Stomach (tissue), 9 donors: ENCODE data around the gene MANEA. TPM values are rescaled to one million over a fixed set of nuclear protein-coding genes. Genes with fewer than 3 reads are reported as not detected.

Experiments
- DNase-seq, 2 donors: peaks; one replicate each; pipeline versions ENCODE4 v3.0.0 to v3.0.0-alpha.2; 2013 to 2019
- H3K27ac ChIP-seq, 5 donors: fragments of 200-600 bp in 4 of 5; sonication (generic) in 4 of 5; one replicate each; pipeline ENCODE4 v1.5.1; 2013 to 2019; ENCODE audit warnings: mild to moderate bottlenecking in 1 of 5, moderate library complexity in 1 of 5
- H3K27me3 ChIP-seq, 3 donors: fragments of 200-600 bp; sonication (generic); one replicate each; pipeline ENCODE4 v1.5.1; 2017 to 2019; ENCODE audit warnings: mixed run types in 1 of 3
- H3K36me3 ChIP-seq, 4 donors: fragments of 200-600 bp; sonication (generic); 1 replicate in 3 of 4; 2 replicates in 1 of 4; pipeline ENCODE4 v1.5.1; 2016 to 2019
- H3K4me1 ChIP-seq, 4 donors: fragments of 200-600 bp; sonication (generic); one replicate each; pipeline ENCODE4 v1.5.1; 2016 to 2019
- H3K4me3 ChIP-seq, 4 donors: fragments of 200-600 bp; sonication (generic) in 3 of 4; one replicate each; pipeline ENCODE4 v1.5.1; 2016 to 2019; ENCODE audit warnings: mild to moderate bottlenecking in 1 of 4
- H3K9me3 ChIP-seq, 4 donors: fragments of 200-600 bp; sonication (generic); one replicate each; pipeline ENCODE4 v1.5.1; 2016 to 2019
- CTCF ChIP-seq, 7 experiments: fragments of 450-650 bp in 4 of 7; fragments of 200-600 bp in 3 of 7; sonication (generic) in 3 of 7; IDR thresholded peaks; one replicate each; pipeline ENCODE4 v1.5.1; 2016 to 2019; ENCODE audit warnings: antibody characterized with exemption in 7 of 7, control low read depth in 2 of 7, mild to moderate bottlenecking in 1 of 7
- EP300 ChIP-seq: sonication (generic); formaldehyde crosslinking; IDR thresholded peaks from one replicate; pipeline ENCODE4 v1.6.1; 2017; ENCODE audit warnings: antibody characterized with exemption
- POLR2A ChIP-seq, 4 donors: fragments of 450-650 bp; IDR thresholded peaks; one replicate each; pipeline ENCODE4 v1.6.1; 2016; ENCODE audit warnings: antibody characterized with exemption in 4 of 4, control low read depth in 2 of 4, mild to moderate bottlenecking in 1 of 4, moderate library complexity in 1 of 4
- POLR2AphosphoS5 ChIP-seq, 3 donors: sonication (generic); formaldehyde crosslinking; IDR thresholded peaks; one replicate each; pipeline ENCODE4 v1.6.1; 2016; ENCODE audit warnings: antibody characterized with exemption in 3 of 3
- WGBS, 5 donors: extraction: QIAGEN DNeasy Blood & Tissue Kit in 3 of 5; methylation state at CpG; one replicate each; pipeline versions ENCODE4 v1.1.5 to v1.1.7; 2013 to 2018; 5-methylcytosine and 5-hydroxymethylcytosine counted together
- intact Hi-C: fragments of 100-400 bp; cut with DNase I; formaldehyde crosslinking; loops from one replicate; pipeline ENCODE4 v1.15.1; 2023; ENCODE audit warnings: low total_unique reads
- polyA plus RNA-seq, 3 donors: library from polyadenylated mRNA; stranded (reverse); fragments of 200-250 nt; gene quantifications; one replicate each; pipeline ENCODE4 v1.2.3, GENCODE V29; 2013
- total RNA-seq, 5 donors: library from RNA; depleted of rRNA; stranded (reverse); fragments of >200 nt; gene quantifications; one replicate each; pipeline versions ENCODE4 v1.1.0 to v1.2.3, GENCODE V29; 2014 to 2016
- donor health status: healthy with polysubstance abuse.
- donor health status: Bipolar disorder and iron deficiency.
- donor health status: healthy.

MANEA gene
- total and polyA plus RNA-seq, 8 donors, result 1.2 to 15.2 (median 3.2) TPM

GRCh38 chr6:95596021-95596420 lies 18.7 kb downstream of the MANEA start:
- no peak overlapping the region for H3K4me3 ChIP-seq
- intact Hi-C loops, result no loop called here
- peak in 1 of 2 donors; percentile 44 for DNase-seq
- WGBS, 5 donors, result 50 to 69% (median 55%) methylated on average over 3 of the region's 3 CpGs
- no peaks in the 10 kb centered on the region for H3K9me3 ChIP-seq
- H3K27ac ChIP-seq, result no peak overlapping the region
- no peaks in the 10 kb centered on the region for H3K27me3 ChIP-seq
- no peak for TF ChIP-seq EP300
- TF ChIP-seq POLR2A (IDR thresholded peaks at IDR 0.05), result no peak
- no peak for TF ChIP-seq POLR2AphosphoS5 (IDR thresholded peaks at IDR 0.05)
- no peak for TF ChIP-seq CTCF (IDR thresholded peaks at IDR 0.05)
- H3K4me1 ChIP-seq, result peaks cover 0 to 21% (median 6%) of the 10 kb centered on the region in 4 donors
- H3K36me3 ChIP-seq, result no peaks in the 10 kb centered on the region

GRCh38 chr6:95599706-95600105 lies 22.4 kb downstream of the MANEA start:
- Histone ChIP-seq H3K4me3 (no peak overlapping the region), H3K27me3 (no peaks in the 10 kb centered on the region), H3K4me1 (peaks cover 0 to 17% (median 5%) of the 10 kb centered on the region in 4 donors), H3K36me3 (no peaks in the 10 kb centered on the region), H3K9me3 (no peaks in the 10 kb centered on the region), H3K27ac (no peak overlapping the region)
- intact Hi-C loops, result no loop called here
- DNase-seq, result no peak
- TF ChIP-seq EP300 (no peak), POLR2AphosphoS5 (IDR thresholded peaks at IDR 0.05) (no peak), CTCF (IDR thresholded peaks at IDR 0.05) (no peak), POLR2A (IDR thresholded peaks at IDR 0.05) (no peak)

GRCh38 chr6:95601133-95601532 lies 23.8 kb downstream of the MANEA start:
- H3K4me1 ChIP-seq, result peaks cover 0 to 17% (median 5%) of the 10 kb centered on the region in 4 donors
- no peak overlapping the region for H3K4me3 ChIP-seq
- no peak for DNase-seq
- no peaks in the 10 kb centered on the region for H3K27me3 ChIP-seq
- TF ChIP-seq EP300 (no peak), POLR2A (IDR thresholded peaks at IDR 0.05) (no peak), POLR2AphosphoS5 (IDR thresholded peaks at IDR 0.05) (no peak), CTCF (IDR thresholded peaks at IDR 0.05) (no peak)
- H3K27ac ChIP-seq, result no peak overlapping the region
- 38 to 53% (median 44%) methylated on average over 3 of the region's 3 CpGs for WGBS, 5 donors
- intact Hi-C loops, result no loop called here
- no peaks in the 10 kb centered on the region for H3K9me3 ChIP-seq
- peaks cover 0 to 9% (median 7%) of the 10 kb centered on the region in 4 donors for H3K36me3 ChIP-seq

- 80 to 86% (median 82%) methylated on average over 3 of the region's 3 CpGs for WGBS, 5 donors
- Histone ChIP-seq H3K4me3 (no peak overlapping the region), H3K9me3 (no peaks in the 10 kb centered on the region), H3K27ac (no peak overlapping the region), H3K4me1 (no peaks in the 10 kb centered on the region), H3K27me3 (no peaks in the 10 kb centered on the region), H3K36me3 (no peaks in the 10 kb centered on the region)
- intact Hi-C loops, result no loop called here
- TF ChIP-seq CTCF (IDR thresholded peaks at IDR 0.05) (no peak), POLR2A (IDR thresholded peaks at IDR 0.05) (no peak), EP300 (no peak), POLR2AphosphoS5 (IDR thresholded peaks at IDR 0.05) (no peak)
- no peak for DNase-seq
Measured at GRCh38 chr6:95614094-95614493, 36.8 kb downstream of the MANEA start.
